Neutrophil (primary cell): ENCODE measurements around the gene UBN2.

Source experiments
- H3K27ac ChIP-seq: fragments of 200-600 bp; sonication (generic); 2 replicates; pipeline ENCODE4 v1.5.1; 2016; ENCODE audit warnings: mild to moderate bottlenecking, moderate library complexity
- H3K27me3 ChIP-seq: fragments of 200-600 bp; sonication (generic); 2 replicates; pipeline ENCODE4 v1.6.0; 2016; ENCODE audit warnings: mild to moderate bottlenecking
- H3K36me3 ChIP-seq: fragments of 200-600 bp; sonication (generic); 2 replicates; pipeline ENCODE4 v1.5.1; 2017
- H3K4me1 ChIP-seq, 2 experiments: fragments of 200-600 bp in 1 of 2; sonication (generic) in 1 of 2; 1 replicate in 1 of 2; 2 replicates in 1 of 2; pipeline versions ENCODE4 v1.5.1 to v1.6.1; 2013 to 2016; ENCODE audit warnings: low read depth in 1 of 2, low read length in 1 of 2, mild to moderate bottlenecking in 1 of 2, moderate library complexity in 1 of 2; ENCODE audit not compliant: control insufficient read depth in 1 of 2, insufficient read depth in 1 of 2
- H3K4me3 ChIP-seq, 2 experiments: fragments of 200-600 bp in 1 of 2; sonication (generic) in 1 of 2; 1 replicate in 1 of 2; 2 replicates in 1 of 2; pipeline ENCODE4 v1.5.1; 2013 to 2016; ENCODE audit warnings: low read depth in 1 of 2, low read length in 1 of 2, mild to moderate bottlenecking in 1 of 2, moderate library complexity in 1 of 2
- H3K9me3 ChIP-seq: fragments of 200-600 bp; sonication (generic); 2 replicates; pipeline ENCODE4 v1.5.1; 2016
- TF ChIP-seq, protein P1 (sequence below): fragments of 200-600 bp; sonication (generic); IDR thresholded peaks from 2 replicates; pipeline ENCODE4 v1.5.1; 2016; ENCODE audit warnings: antibody characterized with exemption

Gene UBN2

GRCh38 chr7:139230774-139231512 lies at the start of gene UBN2:
TSS of gene UBN2 (plus strand) at chr7:139231237. CDS start at chr7:139231485, 248 bp downstream.
- Histone ChIP-seq H3K9me3 (no peaks in the 10 kb centered on the region), H3K27ac (peak within 1 kb of the TSS; percentile 92), H3K36me3 (no peaks in the 10 kb centered on the region), H3K4me1 (peaks cover 17% of the 10 kb centered on the region in 2 experiments), H3K4me3 (peak within 1 kb of the TSS; percentile 91 to 98), H3K27me3 (no peaks in the 10 kb centered on the region)
- TF ChIP-seq, protein P1, sequence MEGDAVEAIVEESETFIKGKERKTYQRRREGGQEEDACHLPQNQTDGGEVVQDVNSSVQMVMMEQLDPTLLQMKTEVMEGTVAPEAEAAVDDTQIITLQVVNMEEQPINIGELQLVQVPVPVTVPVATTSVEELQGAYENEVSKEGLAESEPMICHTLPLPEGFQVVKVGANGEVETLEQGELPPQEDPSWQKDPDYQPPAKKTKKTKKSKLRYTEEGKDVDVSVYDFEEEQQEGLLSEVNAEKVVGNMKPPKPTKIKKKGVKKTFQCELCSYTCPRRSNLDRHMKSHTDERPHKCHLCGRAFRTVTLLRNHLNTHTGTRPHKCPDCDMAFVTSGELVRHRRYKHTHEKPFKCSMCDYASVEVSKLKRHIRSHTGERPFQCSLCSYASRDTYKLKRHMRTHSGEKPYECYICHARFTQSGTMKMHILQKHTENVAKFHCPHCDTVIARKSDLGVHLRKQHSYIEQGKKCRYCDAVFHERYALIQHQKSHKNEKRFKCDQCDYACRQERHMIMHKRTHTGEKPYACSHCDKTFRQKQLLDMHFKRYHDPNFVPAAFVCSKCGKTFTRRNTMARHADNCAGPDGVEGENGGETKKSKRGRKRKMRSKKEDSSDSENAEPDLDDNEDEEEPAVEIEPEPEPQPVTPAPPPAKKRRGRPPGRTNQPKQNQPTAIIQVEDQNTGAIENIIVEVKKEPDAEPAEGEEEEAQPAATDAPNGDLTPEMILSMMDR, result no peak

DNA sequence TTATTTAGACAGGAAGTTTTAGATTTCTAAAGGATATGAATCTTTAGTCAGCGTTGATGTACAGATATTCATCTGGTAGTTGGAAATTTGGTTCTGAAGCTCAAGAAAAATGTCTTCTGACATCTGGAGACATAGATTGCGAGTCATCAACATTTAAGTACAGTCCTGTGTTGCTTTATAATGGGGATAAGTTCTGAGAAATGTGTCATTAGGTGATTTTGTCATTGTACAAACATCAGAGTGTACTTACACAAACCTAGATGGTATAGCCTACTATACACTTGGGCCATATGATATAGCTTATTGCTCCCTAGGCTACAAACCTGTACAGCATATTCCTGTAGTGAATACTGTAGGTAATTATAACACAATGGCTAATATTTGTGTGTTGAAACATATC lies 49.6 kb upstream of the UBN2 start:
- H3K9me3 ChIP-seq, result no peaks in the 10 kb centered on the region
- peaks cover 5 to 10% of the 10 kb centered on the region in 2 experiments for H3K4me1 ChIP-seq
- H3K36me3 ChIP-seq, result no peaks in the 10 kb centered on the region
- H3K4me3 ChIP-seq, result no peak overlapping the region
- H3K27me3 ChIP-seq, result no peaks in the 10 kb centered on the region
- H3K27ac ChIP-seq, result no peak overlapping the region
- TF ChIP-seq, protein P1, result no peak

GRCh38 chr7:139182363-139182762 lies 48.7 kb upstream of the UBN2 start:
- TF ChIP-seq, protein P1, result no peak
- Histone ChIP-seq H3K27ac (no peak overlapping the region), H3K4me1 (peaks cover 5 to 10% of the 10 kb centered on the region in 2 experiments), H3K27me3 (no peaks in the 10 kb centered on the region), H3K4me3 (no peak overlapping the region), H3K36me3 (no peaks in the 10 kb centered on the region), H3K9me3 (no peaks in the 10 kb centered on the region)

GRCh38 chr7:139183251-139183650 lies 47.8 kb upstream of the UBN2 start:
- Histone ChIP-seq H3K4me3 (no peak overlapping the region), H3K4me1 (peaks cover 5 to 10% of the 10 kb centered on the region in 2 experiments), H3K9me3 (no peaks in the 10 kb centered on the region), H3K27ac (no peak overlapping the region), H3K27me3 (no peaks in the 10 kb centered on the region), H3K36me3 (no peaks in the 10 kb centered on the region)
- TF ChIP-seq, protein P1, result no peak

DNA sequence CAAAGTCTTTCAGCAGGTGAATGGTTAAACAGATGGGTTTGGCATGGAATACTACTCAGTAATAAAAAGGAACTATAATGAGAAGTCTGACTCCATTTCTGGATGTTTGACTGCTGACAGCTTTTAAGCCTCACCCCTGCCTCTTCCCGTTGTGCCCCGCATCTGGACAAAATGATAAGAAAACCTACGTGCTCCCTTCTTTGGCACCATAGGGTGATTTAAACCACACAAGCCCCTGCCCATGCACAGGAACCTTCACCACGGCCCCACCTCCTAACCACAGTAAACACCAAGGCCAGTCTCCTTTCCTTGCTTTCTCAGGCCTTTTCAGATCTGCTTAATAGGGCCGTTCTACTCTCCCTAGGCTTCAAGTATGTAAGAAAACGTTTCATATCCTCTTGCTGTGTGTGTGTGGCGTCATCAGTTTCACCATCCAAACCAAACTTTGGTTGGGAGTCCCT lies 47.1 kb upstream of the UBN2 start:
- no peaks in the 10 kb centered on the region for H3K36me3 ChIP-seq
- peaks cover 5 to 10% of the 10 kb centered on the region in 2 experiments for H3K4me1 ChIP-seq
- TF ChIP-seq, protein P1, result no peak
- no peak overlapping the region for H3K4me3 ChIP-seq
- no peaks in the 10 kb centered on the region for H3K27me3 ChIP-seq
- H3K27ac ChIP-seq, result no peak overlapping the region
- no peaks in the 10 kb centered on the region for H3K9me3 ChIP-seq
